ENCODE measurements around the gene PYGB.
"Not testable (repeated sequence)": the region's sequence is repeated elsewhere in the genome, so short reads cannot be mapped to it uniquely, and the experiment has no call there.

Gene PYGB

DNA sequence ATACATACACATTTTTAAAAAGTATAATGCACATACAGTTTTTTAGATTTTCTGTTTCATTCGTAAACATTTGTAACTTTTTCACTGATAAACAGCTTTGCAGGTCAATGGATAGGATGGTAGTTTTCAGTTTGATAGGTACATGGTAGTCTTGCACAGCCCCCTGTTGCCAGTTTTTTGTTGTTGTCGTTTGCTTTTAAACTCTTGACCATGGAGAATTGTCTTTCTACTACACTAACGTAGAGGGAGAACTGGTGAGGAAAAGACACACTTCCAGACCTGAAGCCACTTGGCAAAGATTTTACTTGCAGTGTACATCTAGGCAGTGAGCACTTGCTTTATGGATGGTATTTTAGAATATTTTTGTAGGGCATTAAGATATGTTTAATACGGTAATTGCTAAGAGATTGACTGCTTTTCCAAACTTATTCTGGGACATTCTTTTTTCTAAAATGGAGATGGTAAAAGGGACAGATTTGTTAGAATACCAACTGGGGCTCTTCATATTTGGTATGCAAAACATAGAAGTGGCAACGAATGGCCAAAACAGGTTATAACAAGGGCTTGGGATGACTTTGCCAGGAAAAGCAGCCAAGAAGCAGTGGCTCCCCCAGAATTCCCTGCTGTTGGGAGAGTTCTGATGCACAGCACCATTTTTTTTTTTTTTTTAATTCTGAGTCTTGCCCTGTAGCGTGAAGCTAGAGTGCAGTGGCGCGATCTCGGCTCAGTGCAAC, 1.5 kb downstream of the PYGB start:
- no peak for DNase-seq (ENCODE audit: low read depth)

DNA sequence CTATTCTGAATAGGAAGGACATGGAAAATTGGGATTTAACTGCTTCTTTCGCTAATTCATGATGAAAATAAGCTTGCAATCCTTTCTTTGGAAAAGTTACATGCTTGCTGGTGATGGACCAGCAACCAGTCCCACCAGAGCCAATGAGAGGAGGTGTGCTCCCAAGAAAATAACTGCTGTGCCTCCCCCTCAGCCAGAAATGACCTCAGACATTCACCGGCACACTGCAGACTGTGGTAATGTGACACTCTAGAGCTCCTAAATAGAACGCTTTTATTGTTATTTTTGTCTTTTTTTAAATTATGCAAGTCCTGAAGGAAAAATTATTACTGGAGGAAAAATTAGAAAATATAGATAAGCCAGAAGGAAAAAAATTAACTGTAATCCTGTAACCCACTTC, 2.6 kb downstream of the PYGB start:
- no peak for DNase-seq (ENCODE audit: low read depth)

DNA sequence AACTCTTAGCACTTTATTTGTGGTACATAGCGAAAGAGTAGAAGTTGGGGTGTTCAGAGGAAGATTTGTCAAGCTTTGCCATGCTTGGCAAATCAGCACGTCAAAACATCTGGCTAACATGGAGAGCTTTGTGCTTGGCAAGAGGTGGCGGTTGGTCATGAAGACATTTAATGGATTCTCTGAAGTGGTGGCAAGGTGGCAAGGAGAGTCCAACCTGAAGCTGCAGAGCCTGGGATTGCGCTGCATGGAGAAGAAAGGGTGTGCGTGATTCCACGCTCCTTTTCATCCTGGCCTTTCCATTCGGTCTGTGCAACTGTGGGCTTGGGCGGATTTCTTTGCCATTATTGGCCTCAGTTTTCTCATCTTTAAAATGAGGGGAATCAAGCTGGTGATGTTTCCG, 3.1 kb downstream of the PYGB start:
- no peak for DNase-seq (ENCODE audit: low read depth)

DNA sequence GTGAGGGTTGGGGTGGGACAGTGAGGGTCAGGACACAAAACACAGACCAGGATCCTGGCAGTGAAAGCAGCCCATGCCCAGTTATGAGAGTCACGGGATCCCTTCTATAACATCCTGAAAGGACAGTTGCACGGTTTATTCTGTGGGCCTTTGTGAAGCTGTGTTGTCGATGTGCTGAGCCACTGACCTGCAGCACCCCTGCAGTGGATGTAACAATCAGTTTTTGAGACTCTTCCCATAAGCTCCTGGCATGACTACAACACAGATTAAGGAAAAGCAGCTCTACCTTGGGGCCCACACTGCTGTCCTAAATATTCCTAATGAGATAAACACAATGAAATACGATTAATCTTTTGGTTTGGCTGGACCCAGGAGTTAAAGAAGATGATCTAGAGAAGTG, 3.7 kb downstream of the PYGB start:
- no peak for DNase-seq (ENCODE audit: low read depth)

DNA sequence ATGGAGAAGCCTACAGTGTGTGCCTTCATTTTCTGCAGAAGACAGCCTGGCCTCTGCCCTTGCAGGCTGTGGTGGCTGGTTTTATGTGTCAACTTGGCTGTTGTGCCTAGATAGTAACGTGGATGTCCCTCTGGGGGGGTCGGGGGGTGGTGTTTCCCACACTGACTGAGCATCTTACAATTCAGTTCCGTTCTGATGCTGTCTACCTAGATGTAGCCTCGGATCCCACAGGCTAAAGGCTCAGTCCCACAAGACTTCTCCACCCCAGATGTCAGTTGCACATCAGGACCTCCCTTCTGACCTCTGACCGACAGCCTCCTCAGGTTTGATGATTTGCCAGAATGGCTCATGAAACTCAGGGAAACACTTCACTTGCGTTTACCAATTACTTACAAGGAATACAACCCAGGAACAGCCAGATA, 4.4 kb downstream of the PYGB start:
- no peak for DNase-seq (ENCODE audit: low read depth)

DNA sequence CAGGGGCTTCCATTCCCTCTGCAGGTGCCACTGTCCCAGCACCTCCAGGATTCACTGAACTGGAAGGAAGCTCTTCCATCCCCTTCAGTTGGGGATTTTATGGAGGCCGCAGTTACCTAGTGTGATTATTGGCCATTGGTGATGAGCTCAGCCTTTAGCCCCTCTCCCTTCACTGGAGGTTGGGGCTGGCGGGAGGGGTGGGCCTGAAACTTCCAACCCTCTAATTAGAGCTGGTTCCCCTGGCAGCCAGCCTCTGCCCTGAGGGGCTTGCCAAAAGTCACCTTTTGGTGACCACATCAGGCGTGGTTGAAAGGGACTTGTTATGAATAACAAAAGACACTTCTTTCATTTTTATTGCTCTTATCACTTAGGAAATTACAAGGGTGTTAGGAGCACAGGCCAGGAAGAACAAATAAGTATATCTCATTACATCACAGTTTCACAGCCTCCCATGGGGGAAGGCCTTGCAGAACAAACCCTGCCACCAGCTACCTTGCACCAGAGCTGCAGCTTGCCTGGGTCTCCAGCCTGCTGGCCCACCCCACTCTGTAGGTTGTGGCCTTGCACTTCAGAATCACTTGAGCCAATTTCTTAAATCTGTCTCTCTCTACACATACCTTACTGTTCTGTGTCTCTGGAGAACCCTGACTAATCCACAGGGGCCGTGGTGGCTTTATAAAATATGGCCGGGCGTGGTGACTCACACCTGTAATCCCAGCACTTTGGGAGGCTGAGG, 5.0 kb downstream of the PYGB start:
- DNase-seq (ENCODE audit: low read depth) = no peak

DNA sequence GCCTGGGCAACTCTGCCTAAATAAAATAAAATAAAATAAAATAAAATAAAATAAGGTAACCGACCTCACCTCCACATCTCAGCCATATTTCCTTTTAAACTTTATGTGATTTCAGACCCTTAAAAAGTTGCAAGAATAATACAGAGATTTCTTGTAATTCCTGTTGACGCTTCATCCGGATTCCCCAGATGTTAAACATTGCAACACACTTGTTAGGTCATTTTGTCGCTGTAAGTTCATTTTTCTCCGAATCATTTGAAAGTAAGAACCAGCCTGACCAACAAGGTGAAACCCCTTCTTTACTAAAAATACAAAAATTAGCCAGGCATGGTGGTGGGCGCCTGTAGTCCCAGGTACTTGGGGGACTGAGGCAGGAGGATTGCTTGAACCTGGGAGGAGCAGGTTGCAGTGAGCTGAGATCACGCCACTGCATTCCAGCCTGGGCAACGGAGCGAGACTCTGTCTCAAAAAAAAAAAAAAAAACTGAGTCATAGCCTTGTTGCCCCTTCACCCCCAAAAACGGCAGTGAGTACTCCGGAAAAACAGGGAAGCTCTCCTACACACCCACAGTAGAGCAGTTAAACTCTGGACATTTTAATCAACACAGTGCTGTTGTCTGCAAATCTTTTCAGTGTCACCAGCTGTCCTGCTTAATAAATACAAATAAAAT, 5.9 kb downstream of the PYGB start:
- no peak for DNase-seq (ENCODE audit: low read depth)

DNA sequence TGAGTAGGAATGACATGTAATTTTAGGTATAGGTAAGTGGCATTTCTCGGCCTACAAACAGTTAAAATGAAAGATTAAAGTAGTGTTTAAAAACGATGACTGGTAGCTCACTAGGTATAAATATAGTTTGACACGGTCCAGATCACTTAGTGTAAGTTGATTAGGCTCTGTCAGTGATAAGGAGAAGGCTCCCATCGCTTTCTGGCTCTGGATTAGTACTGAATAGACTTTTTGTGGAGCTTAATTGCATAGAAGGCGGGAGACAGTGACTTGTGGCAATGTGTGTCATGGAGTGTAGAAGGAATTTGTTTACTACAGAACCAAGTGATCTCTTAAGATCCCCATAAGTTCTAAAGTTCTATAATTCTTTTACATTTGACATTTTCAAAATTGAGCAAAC, 6.7 kb downstream of the PYGB start:
- DNase-seq (ENCODE audit: low read depth) = no peak

DNA sequence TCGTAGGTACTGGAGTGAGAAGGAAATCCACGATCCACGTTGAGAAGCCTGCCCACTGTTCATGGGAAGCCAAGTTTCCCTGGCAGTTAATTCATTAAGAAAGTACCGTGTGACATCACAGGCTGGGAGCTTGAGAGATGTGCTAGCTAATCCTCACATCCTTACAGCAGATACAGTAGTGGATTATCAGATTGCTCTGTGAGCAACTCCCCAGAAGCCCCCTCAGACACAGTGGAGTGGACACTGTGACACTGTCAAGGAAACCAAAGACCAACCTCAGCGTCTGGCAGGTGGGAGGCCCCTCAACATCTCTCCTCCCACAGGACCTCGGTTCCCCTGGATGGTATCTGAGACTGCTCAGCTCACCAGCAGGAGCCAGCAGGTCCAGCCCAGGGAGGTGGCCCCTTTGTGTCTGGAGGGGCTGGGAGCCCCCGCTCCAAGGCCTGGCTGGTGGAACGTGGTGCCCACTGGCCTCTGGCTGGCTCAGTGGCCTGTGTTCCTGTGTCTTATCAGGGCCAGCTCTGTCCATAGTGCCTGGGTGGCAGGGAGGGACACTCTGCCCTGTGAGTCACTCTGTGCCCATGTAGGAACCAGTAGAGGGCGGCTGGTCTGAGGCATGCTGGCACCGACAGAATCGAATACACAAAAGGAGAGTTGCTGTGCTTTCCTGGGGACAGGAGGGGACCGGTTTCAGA, 7.2 kb downstream of the PYGB start:
- no peak for DNase-seq (ENCODE audit: low read depth)

DNA sequence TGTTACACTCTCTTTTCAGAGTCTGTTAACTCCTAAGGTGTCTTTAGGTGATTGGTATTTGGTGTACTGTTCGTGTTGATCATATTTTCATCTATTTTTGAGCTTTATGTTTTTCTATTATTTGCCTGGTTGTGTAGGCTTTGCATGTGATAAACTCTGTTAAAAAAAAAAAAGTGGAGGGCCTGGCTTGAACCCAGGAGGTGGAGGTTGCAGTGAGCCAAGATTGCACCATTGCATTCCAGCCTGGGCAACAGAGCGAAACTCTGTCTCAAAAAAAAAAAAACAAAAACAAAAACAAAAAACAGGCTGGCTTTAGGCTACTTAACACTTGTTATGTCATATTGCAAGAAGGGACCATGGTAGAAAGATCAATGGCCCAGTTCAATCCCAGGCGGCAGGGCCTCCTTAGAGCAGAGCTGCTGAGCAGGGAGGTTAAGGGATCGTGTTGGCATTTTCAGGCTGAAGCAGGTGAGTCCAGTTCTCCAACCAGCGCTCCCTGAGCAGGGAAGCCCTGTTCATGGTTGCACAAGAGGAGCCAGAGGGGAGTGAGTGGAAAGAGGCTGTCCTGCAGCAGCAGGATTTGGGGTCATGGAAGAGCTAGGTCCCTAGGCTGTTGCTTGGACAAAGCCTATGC, 8.5 kb downstream of the PYGB start:
- no peak for DNase-seq (ENCODE audit: low read depth)

DNA sequence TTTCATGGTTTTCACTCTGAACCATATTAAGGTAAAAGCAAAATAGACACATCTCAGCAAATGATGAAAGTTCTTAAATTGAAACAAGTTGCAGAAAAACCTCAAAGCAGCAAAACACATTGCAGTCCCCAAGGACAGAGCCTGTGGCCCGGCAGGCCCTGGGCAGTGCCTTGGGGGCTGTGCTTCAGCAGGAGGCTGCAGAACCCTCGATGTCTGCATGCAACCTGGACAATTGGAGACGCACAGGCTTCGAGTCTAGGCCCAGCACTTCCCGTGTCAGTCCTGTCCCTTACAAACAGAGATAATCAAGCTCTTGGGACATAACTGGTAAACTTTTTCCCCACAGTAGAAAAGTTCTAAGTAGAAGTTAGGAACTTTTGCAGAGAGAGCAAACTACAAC, 9.2 kb downstream of the PYGB start:
- DNase-seq (ENCODE audit: low read depth) = no peak

DNA sequence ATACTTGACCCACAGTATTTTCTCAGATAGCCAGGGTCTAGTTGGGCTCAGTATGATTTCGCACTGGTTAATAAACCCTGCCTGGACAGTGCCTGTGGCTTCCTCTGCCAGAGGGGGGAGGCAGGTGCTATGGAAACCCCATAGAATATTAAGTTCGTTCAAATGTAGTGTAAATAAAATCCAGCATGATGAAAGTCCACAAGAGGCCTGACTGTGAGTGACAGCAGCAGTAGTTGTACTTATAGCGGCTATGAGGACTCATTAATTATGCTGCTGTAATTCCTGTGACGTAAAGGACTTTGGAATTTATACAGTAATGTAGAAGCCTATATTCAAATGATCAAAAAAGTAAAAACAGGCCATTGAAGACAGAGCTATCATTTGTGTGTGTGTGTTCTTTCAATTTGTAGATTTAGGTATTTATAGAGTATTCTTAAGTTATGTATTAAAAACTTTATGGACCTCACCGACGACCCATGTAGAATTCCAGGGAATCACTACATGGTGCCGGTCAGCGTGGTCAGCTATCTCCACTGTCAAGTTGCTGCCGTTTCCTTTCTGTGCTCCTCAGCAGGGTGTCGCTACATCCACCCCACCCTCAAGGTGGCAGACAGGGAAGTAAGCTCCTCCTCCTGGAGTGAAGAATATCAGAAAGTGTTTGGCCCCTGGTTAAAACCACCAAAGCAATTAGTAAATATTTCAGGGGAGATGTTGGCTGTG, 10.0 kb downstream of the PYGB start:
- no peak for DNase-seq (ENCODE audit: low read depth)

DNA sequence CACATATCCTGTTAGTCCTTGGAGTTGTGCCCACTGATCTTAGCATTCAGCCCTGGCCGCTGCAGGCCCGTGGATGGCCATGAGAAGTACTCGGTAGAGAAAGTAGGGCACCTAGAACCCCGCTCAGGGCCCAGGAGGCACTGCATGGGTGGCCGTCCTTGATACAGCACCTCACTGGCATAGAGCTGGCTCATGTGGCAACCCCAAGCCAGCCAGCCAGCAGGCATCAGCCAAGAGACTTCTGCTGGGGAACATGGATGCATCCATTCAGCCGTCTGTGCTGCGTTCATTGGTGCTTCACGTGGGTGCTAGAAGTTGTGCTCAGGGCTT, 10.6 kb downstream of the PYGB start:
- DNase-seq (ENCODE audit: low read depth) = no peak

DNA sequence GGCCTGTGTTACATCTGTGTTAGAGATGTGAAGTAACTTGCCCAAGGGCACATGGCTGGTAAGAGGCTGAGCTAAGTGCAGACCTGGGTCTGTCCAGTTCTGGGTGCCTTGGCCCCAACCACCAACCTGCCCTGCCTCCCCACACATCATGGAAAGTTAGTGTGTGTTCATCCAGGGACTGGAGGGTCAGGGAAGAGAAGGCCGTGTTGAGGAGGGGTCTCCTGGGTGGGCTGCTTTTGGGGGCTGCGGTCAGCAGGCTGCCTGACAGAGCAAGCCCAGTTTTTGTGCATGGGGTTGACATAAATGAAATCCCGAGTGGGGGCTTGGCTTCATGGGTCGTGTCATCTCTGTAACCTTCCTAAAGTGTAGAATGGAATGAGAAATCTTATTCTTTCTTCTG, 10.9 kb downstream of the PYGB start:
- DNase-seq (ENCODE audit: low read depth) = no peak

DNA sequence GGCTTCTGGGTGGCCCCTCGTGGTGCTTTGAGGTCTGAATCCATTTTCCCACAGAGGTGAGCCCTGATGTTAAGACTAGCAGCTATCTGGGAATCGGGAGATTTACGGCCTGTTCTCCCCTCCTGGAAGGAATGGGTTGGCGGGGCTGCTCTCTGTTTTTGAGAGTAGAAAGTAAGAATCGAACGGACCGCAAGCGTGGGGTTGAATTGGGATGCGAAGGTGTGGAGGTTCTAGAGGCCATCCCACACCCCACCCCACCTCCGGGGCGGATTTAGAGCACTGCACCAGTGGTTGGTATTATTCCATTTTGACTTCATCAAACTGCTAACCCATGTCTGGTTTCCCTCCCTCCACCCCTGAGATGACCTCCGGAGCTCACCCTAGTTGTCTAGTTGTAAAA, 11.5 kb downstream of the PYGB start:
- no peak for DNase-seq (ENCODE audit: low read depth)

DNA sequence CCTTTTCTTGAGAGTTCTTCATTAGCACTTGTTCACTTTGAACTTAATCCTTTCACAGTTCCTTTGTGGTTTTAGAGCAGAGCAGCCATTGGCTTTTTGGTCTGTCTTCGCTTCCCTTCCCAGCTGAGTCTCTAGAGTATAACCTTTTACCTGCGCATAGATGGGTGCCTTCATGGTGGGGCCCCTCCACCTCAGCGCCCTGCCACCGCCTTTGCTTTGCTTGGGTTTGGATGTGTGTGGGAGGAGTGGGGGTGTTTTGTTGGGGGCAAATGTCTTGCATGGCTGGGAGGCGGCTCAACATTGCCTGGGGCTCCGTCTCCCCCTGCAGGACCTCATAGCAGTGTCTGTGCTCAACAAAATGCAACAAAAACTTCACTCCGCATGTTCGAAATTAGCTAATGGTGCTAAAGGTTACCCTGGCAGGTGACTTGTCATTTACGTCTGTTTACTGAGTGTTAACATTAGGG, 11.9 kb downstream of the PYGB start:
- no peak for DNase-seq (ENCODE audit: low read depth)

DNA sequence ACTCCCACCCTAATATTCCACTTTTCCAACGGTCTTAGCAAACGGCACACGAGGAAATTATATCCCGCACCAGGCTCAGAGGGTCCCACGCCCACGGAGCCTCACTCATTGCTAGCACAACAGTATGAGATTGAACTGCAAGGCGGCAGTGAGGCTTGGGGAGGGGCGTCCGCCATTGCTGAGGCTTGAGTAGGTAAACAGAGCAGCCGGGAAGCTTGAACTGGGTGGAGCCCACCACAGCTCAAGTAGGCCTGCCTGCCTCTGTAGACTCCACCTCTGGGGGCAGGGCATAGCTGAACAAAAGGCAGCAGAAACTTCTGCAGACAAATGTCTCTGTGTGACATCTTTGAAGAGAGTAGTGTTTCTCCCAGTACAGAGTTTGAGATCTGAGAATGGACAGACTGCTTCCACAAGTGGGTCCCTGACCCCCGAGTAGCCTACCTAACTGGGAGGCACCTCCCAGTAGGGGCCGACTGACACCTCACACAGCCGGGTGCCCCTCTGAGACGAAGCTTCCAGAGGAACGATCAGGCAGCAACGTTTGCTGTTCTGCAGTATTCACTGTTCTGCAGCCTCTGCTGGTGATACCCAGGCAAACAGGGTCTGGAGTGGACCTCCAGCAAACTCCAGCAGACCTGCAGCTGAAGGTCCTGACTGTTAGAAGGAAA, 13.0 kb downstream of the PYGB start:
- DNase-seq (ENCODE audit: low read depth) = not testable (repeated sequence)

DNA sequence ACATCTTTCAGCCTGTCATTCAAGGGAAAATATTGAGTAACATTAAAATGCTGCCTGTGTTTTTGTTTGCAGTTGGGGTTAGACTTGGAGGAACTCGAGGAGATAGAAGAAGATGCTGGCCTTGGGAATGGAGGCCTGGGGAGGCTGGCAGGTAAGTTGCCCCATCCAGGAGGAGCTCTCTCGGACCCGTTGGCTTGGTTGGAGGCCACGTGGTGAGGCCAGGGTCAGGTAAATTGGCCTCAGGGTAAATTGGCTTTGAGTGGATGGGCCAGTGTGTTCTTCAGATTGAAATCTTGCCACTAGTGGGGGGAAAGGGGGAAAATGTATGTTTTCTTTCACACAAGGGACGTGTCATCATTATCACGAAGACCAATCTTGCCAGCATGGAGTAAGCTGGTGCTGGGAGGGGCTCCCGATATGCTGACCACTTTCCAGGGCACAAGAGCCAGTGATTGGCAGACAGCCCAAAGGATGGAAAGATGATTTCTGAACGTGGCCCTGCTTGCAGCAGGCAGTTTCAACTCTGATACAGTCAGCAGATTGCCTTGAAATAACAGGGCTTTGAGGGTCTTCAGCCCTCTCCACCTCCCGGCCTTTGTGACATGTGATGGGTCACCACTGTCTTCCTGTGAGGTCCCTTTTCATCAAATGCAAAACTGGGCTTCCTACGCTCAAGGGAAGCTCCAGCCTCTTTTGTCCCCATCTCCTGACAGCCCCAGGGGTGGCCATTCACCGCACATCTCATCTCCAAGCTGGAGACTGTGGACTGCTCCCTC, 21.4 kb downstream of the PYGB start:
- DNase-seq (ENCODE audit: low read depth) = no peak

DNA sequence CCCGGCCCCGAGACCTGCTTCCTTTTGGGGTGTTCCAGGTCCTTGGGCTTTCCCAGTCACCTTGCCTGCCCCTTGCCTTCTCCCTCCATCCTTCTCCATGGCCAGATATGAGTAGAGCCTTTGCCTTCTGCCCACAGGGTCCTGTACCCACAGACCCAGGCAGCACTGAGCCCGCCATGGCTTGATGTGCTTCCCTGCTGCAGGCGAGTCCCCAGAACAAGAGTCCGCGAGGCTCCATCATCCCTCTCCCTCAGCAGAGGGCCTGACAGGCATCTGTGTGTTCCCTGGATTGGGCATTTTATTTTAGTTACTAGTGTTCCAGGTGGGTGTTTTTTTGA, 21.9 kb downstream of the PYGB start:
- DNase-seq (ENCODE audit: low read depth) = no peak

DNA sequence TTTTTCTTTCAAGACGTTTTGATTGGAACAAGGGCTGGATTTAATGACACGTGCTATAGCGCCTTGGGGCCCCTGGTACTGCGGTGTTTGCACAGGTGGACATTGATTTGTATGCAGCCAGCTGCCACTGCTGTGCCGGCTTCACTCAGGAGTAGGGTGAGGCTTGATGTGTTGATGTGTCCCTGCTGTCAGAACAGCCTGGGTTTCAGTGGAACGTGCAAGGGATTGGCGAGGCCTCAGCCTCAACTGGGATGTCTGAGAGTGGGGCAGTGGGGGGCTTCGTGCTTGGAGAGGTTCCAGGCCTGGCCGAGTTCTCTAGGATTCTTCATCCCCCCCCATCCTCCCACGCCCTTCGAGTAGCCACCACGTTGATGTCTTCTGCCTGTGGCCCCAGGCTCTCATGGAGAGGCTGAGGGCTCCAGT, 23.0 kb downstream of the PYGB start:
- DNase-seq (ENCODE audit: low read depth) = no peak

All from GM04503 (cell line).